GM12872 (cell line): ENCODE results near the gene VGLL4.

ENCODE experiments used
- TF ChIP-seq, protein P1 (sequence below): IDR thresholded peaks from 3 replicates; pipeline ENCODE4 v1.5.1; 2011; ENCODE audit warnings: low read depth, mild to moderate bottlenecking, low read length, moderate library complexity; ENCODE audit not compliant: insufficient read depth

Gene VGLL4

DNA sequence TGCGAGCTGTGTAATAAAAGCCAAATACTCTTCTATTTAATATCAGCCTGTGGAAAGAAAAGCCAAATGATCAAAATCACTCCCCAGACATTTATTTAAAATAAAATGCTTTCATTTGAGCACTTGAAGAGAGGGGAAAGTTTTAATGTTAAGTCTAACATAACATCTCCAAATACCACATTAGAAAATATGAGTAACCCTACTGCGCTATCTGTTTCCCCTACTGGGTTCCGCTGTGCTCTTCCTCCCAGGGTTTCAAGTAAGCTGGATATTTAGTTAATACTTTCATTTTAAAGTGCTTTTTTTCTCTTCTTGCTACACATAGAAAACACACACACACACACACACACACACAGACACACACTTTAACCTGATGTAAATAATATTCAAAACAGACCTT is 6.7 kb upstream of the VGLL4 start:
- TF ChIP-seq, protein P1, sequence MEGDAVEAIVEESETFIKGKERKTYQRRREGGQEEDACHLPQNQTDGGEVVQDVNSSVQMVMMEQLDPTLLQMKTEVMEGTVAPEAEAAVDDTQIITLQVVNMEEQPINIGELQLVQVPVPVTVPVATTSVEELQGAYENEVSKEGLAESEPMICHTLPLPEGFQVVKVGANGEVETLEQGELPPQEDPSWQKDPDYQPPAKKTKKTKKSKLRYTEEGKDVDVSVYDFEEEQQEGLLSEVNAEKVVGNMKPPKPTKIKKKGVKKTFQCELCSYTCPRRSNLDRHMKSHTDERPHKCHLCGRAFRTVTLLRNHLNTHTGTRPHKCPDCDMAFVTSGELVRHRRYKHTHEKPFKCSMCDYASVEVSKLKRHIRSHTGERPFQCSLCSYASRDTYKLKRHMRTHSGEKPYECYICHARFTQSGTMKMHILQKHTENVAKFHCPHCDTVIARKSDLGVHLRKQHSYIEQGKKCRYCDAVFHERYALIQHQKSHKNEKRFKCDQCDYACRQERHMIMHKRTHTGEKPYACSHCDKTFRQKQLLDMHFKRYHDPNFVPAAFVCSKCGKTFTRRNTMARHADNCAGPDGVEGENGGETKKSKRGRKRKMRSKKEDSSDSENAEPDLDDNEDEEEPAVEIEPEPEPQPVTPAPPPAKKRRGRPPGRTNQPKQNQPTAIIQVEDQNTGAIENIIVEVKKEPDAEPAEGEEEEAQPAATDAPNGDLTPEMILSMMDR, result no peak

DNA sequence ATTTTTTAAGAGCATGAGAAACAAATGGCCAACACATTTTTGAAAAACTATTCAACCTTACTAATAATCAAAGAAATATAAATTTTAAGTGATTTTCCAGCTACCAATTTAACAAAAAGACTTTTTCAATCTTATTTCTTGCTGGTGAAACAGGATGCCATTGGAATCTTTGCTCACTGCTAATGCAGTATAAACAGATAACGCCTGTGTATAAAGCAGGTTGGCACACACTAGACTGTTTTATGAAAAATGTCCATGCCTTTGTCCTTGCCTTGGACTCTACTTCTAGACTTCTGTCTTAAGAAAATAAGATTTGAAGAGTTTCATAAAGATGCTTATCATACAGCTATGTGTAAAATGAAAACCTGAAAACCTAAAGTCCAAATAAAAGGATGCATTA is 5.0 kb upstream of the VGLL4 start:
- TF ChIP-seq, protein P1, result no peak

DNA sequence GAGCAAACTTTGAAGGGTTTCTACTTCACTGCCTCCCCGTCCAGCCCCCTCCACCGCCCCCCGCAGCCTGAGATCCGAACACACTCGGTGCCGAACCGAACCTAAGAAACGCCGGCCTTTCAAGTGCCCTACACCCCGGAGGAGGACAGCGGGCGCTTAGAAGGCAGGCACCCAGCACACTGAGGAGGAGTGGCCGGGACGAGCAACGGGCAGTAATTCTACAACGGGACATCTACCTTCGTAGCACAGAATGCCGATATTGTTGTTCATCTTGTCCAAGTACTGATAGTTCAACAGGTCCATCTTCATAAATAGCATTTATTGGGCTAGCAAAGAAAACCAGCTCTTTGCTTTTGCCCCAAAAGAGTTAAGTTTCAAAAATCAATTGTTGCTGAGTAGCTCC is 513 bp downstream of the VGLL4 start:
- TF ChIP-seq, protein P1, result no peak

DNA sequence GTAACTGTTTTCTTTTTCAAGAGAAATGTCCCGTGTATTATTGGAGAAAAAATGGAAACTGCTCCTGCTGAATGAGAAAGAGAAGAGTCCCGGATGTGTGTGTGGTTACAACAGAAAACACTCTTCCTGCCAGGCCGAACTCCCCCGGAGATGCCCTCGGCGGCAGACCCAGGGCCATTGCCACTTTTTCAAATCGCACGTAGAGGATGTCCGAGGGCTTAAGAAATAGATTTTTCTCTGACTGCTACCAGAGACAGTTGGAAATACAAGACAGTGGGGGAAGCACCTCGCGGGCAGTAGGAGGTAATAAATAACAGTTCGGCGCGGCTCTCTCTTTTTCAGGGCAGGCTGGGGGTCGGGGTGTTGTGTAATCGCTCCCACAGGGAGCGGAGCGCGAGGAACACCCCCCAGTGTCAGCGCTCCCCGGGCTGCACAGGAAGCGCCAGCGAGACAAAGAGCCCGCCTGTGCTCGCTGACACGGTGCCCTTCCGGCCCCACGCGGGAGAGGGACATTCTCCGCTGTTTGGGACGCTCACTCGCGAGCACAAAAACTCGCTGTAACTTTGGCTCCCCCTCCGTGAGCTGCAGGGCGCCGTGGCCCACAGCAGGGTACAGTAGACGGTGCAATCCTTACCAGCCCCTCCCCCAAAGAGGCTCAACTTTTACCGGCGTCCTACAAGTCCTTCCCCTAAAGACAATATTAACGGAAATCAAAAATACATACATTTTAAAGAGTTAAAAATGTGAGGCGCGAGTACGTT is 1.1 kb downstream of the VGLL4 start:
- TF ChIP-seq, protein P1, result no peak

DNA sequence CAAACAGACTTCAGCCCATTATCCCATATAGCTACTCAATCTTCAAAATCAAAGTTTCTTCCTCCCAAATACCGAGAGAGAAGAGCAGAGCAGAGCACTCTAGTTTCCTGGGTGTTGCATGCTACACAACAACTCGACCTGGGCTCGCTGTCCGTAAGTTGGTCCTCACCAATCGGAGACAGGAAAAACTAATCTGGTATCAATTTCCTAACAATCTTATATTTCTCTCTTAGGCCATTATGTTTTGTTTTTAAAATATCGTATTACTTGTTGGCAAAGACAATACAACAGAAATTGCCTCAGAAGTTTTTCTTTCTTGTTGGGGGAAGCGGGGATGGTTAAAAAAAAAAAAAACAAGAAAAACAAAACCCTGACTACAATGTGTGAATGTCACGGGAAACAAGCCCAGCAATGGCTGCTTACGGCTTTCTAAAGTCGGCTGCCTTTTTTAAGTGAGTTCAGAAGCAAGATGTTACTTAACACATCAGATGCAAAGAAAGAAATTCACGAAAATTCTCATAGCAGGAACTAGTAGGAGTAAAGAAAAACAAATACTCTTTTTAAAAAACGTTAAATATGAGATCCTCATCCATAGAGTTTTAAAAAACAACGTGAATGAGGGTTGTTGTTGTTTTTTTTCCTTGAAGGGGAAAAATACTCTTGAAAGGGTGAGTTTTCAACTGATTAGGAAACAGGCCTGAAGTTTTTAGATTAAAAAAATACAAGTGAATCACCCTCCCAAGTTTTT is 1.9 kb downstream of the VGLL4 start:
- TF ChIP-seq, protein P1, result no peak

DNA sequence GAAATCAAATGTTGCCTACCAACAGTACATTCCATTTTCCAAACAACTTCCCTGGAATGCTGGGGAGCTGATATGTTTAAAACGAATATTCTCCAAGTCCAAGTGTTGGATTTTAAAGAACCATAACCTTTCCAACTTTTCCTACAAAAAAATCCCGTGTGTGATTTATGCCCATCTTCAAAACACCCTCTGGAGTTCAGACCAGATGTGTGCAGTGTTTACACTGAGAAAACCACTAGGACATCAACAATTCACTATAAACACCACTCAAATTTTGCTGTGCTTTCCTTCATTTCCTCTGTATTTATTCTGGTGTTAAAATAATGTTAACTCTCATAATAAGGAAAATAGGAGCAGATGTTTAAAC is 2.4 kb downstream of the VGLL4 start:
- TF ChIP-seq, protein P1, result no peak

DNA sequence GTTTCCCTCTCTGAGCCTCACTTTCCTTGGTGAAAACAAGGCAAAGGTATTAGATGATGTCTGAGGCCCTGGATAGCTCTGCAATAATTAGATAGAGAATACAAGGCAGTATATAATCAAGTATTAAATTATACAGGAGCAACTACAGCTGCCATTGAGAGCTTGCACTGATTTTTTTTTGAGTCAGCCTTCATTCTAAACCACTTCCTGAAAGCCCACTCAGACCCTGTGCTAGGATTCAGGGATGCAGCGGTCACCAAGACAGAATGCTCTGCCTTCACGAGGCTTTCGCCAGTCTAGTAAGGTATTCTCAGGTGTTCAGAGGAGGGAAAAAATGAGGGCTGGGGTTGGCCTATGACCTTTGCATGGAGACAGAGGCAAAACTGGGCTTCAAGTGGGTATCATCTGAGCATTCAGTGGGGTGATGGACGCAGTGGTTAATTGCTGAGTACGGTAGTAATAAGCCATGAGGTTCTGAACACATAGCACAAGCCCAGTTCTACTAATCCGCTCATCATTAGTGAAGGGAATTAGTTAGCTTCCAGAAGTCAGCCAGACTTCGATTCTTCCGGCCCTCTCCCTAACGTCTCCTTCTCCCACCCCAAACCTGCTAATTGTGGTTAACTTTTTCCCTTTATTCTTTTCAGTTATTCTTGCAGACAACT is 3.6 kb downstream of the VGLL4 start:
- TF ChIP-seq, protein P1, result no peak
